ENCODE data around the gene WDR46. TPM values are rescaled to one million over a fixed set of nuclear protein-coding genes. Genes with fewer than 3 reads are reported as not detected.

Gene WDR46
- total and polyA plus RNA-seq, 2 experiments from 2014 or later, result 34.8 to 70.4 TPM

- peak overlapping the region; percentile 50 for H3K27ac ChIP-seq
- H3K36me3 ChIP-seq, result peaks cover 19% of the 10 kb centered on the region
Observed at GRCh38 chr6:33279971-33280511, 9.0 kb downstream of the WDR46 start.

DNA sequence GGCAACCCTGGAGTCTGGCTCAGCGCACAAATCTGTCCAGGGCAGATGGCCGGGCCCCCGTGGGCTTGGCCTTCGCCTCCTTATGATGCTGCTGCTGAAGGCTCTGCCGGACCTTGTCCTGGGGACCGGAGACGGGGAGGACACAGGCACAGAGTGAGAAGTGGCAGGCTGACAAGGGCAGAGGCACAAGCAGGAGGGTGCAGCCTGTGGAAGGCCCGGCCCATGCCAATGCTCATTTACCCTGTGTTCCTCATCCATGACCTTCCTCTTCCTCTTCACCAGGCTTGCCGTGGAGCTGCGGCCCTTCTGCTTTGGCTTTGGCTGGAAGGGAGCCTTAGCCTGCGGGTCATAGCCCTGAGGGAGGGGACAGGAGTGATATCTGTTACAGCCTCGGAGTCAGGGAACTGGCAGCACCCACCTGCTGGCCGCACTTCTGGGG, 9.8 kb downstream of the WDR46 start:
- H3K4me3 ChIP-seq, result no peak overlapping the region
- H3K27ac ChIP-seq, result no peak overlapping the region

More at GRCh38 chr6:33279971-33280511, 9.0 kb downstream of the WDR46 start:
- H3K4me1 ChIP-seq (ENCODE audit: low read depth), result no peaks in the 10 kb centered on the region
- no peaks in the 10 kb centered on the region for H3K9me3 ChIP-seq (ENCODE audit: low read depth)
- DNase-seq (ENCODE audit: low read depth in 1 of 2, low spot score in 1 of 2), result peak; percentile 54 to 69
- TF ChIP-seq, protein P1, sequence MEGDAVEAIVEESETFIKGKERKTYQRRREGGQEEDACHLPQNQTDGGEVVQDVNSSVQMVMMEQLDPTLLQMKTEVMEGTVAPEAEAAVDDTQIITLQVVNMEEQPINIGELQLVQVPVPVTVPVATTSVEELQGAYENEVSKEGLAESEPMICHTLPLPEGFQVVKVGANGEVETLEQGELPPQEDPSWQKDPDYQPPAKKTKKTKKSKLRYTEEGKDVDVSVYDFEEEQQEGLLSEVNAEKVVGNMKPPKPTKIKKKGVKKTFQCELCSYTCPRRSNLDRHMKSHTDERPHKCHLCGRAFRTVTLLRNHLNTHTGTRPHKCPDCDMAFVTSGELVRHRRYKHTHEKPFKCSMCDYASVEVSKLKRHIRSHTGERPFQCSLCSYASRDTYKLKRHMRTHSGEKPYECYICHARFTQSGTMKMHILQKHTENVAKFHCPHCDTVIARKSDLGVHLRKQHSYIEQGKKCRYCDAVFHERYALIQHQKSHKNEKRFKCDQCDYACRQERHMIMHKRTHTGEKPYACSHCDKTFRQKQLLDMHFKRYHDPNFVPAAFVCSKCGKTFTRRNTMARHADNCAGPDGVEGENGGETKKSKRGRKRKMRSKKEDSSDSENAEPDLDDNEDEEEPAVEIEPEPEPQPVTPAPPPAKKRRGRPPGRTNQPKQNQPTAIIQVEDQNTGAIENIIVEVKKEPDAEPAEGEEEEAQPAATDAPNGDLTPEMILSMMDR (IDR thresholded peaks at IDR 0.05; ENCODE audit: low read depth, low read length), result peak; percentile 58
- H3K4me3 ChIP-seq, result no peak overlapping the region
- H3K27me3 ChIP-seq, result no peaks in the 10 kb centered on the region

GRCh38 chr6:33278810-33279209, 10.2 kb downstream of the WDR46 start:
- H3K9me3 ChIP-seq (ENCODE audit: low read depth), result no peaks in the 10 kb centered on the region
- DNase-seq (ENCODE audit: low read depth in 1 of 2, low spot score in 1 of 2), result no peak
- no peaks in the 10 kb centered on the region for H3K27me3 ChIP-seq
- H3K36me3 ChIP-seq, result peaks cover 25% of the 10 kb centered on the region
- no peak overlapping the region for H3K27ac ChIP-seq
- no peaks in the 10 kb centered on the region for H3K4me1 ChIP-seq (ENCODE audit: low read depth)
- no peak overlapping the region for H3K4me3 ChIP-seq
- TF ChIP-seq, protein P1 (IDR thresholded peaks at IDR 0.05; ENCODE audit: low read depth, low read length), result no peak

More for the DNA sequence above, 9.8 kb downstream of the WDR46 start:
- peaks cover 20% of the 10 kb centered on the region for H3K36me3 ChIP-seq
- no peak for DNase-seq (ENCODE audit: low read depth in 1 of 2, low spot score in 1 of 2)
- TF ChIP-seq, protein P1 (IDR thresholded peaks at IDR 0.05; ENCODE audit: low read depth, low read length), result no peak
- H3K4me1 ChIP-seq (ENCODE audit: low read depth), result no peaks in the 10 kb centered on the region
- H3K9me3 ChIP-seq (ENCODE audit: low read depth), result no peaks in the 10 kb centered on the region
- no peaks in the 10 kb centered on the region for H3K27me3 ChIP-seq

GRCh38 chr6:33278392-33278741, 10.7 kb downstream of the WDR46 start:
- Histone ChIP-seq H3K4me3 (no peak overlapping the region), H3K36me3 (peaks cover 27% of the 10 kb centered on the region)

GRCh38 chr6:33277663-33278391, 11.2 kb downstream of the WDR46 start:
- Histone ChIP-seq H3K36me3 (peaks cover 27% of the 10 kb centered on the region), H3K27ac (peak overlapping the region; percentile 42), H3K9me3 (ENCODE audit: low read depth) (no peaks in the 10 kb centered on the region), H3K27me3 (no peaks in the 10 kb centered on the region), H3K4me3 (peak overlapping the region; percentile 51), H3K4me1 (ENCODE audit: low read depth) (peaks cover 7% of the 10 kb centered on the region)
- no peak for DNase-seq (ENCODE audit: low read depth in 1 of 2, low spot score in 1 of 2)
- TF ChIP-seq, protein P1 (IDR thresholded peaks at IDR 0.05; ENCODE audit: low read depth, low read length), result no peak

More at GRCh38 chr6:33278392-33278741, 10.7 kb downstream of the WDR46 start:
- DNase-seq (ENCODE audit: low read depth in 1 of 2, low spot score in 1 of 2), result no peak
- Histone ChIP-seq H3K9me3 (ENCODE audit: low read depth) (no peaks in the 10 kb centered on the region), H3K27me3 (no peaks in the 10 kb centered on the region), H3K4me1 (ENCODE audit: low read depth) (peaks cover 2% of the 10 kb centered on the region), H3K27ac (no peak overlapping the region)
- TF ChIP-seq, protein P1 (IDR thresholded peaks at IDR 0.05; ENCODE audit: low read depth, low read length), result no peak

All from cardiac muscle cell (in vitro differentiated cells and primary cell).